Medulla oblongata (tissue), 1 donor: ENCODE results near the gene PLXND1.
"Not testable (repeated sequence)": the region's sequence is repeated elsewhere in the genome, so short reads cannot be mapped to it uniquely, and the experiment has no call there.

Source experiments
- DNase-seq: peaks from one replicate; pipeline ENCODE4 v3.0.0-alpha.2; 2015; ENCODE audit errors: extremely low spot score

PLXND1 gene, protein sequence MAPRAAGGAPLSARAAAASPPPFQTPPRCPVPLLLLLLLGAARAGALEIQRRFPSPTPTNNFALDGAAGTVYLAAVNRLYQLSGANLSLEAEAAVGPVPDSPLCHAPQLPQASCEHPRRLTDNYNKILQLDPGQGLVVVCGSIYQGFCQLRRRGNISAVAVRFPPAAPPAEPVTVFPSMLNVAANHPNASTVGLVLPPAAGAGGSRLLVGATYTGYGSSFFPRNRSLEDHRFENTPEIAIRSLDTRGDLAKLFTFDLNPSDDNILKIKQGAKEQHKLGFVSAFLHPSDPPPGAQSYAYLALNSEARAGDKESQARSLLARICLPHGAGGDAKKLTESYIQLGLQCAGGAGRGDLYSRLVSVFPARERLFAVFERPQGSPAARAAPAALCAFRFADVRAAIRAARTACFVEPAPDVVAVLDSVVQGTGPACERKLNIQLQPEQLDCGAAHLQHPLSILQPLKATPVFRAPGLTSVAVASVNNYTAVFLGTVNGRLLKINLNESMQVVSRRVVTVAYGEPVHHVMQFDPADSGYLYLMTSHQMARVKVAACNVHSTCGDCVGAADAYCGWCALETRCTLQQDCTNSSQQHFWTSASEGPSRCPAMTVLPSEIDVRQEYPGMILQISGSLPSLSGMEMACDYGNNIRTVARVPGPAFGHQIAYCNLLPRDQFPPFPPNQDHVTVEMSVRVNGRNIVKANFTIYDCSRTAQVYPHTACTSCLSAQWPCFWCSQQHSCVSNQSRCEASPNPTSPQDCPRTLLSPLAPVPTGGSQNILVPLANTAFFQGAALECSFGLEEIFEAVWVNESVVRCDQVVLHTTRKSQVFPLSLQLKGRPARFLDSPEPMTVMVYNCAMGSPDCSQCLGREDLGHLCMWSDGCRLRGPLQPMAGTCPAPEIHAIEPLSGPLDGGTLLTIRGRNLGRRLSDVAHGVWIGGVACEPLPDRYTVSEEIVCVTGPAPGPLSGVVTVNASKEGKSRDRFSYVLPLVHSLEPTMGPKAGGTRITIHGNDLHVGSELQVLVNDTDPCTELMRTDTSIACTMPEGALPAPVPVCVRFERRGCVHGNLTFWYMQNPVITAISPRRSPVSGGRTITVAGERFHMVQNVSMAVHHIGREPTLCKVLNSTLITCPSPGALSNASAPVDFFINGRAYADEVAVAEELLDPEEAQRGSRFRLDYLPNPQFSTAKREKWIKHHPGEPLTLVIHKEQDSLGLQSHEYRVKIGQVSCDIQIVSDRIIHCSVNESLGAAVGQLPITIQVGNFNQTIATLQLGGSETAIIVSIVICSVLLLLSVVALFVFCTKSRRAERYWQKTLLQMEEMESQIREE (N-terminal part only)

DNA sequence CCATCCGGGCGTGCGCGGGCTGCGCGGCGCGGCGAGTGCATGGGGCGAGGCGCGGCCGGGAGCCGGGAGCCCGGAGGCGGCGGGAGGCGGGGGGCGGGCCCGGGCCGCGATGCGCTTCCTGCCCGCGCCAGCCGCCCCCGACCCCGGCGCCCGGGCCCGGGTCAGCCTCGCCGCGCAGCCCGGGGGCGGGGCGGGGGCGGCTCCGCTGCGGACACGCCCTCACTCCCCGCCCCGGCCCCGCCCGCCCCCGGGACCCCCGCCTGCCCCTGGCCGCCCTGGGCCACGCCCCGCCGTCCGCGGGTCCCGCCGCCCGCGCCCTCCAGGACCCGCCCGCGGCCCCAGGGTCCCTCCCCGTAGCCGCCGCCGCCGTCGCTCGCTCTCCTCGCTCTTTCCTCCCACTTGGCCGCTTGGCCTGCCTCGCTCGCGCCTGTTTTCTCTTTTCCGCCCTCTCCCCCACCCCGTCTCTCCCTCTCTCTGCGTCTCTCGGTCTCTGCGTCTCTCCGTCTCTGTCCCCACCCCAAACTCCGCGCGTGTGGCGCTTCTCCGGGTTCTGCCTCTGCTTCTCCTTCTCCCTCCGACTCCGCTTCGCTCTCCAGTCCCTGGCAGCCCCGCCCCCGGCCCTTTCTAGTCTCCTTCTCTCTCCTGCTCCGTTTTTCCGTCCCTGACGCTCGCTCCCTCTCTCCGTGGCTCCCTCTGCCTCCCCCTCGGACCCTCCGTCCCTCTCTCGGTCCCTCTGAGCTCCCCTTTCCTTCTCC lies at the start of gene PLXND1:
Gene PLXND1 (minus strand): TSS at position 41 of the 755 bp plus-strand sequence. CDS start 37 bp downstream, at position 4.
- DNase-seq: peak; percentile 53

DNA sequence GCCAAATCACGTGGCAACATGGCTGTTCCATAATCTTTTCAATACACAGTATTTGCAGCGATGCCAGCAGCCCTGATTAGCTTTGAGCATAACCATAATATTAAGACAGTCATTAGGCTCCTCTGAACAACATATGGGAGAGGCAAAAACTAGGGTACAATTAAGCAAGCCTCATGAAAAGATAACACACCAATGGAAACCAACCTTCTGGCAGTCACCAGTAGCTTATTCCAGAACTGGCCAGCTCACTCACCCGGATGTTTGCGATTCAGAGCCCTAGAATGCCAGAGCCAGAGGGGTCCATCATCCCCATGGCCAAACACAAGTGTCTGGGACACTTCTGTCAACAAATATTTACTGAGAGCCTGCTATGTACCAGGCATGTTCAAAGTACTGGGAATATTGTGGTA lies 48.8 kb upstream of the PLXND1 start:
- DNase-seq: no peak

DNA sequence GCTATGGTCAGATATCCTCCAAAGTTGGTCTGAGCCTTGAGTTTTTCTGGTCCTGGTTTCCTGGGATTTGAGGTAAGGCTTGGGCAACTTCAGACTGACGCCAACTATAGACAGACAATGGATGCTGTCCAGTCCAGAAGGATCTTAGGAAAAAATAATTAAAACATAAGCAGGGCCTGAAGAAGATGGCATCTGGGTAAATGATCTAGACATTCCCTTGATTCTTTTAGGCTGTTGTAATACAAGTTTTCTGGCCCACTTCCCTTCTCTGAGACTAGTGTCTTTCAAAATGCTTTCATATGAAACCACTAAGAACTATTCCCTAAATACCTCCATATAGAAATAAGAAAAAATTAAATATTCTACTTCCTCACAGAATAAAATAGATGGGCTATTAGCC lies 47.7 kb upstream of the PLXND1 start:
- no peak for DNase-seq

DNA sequence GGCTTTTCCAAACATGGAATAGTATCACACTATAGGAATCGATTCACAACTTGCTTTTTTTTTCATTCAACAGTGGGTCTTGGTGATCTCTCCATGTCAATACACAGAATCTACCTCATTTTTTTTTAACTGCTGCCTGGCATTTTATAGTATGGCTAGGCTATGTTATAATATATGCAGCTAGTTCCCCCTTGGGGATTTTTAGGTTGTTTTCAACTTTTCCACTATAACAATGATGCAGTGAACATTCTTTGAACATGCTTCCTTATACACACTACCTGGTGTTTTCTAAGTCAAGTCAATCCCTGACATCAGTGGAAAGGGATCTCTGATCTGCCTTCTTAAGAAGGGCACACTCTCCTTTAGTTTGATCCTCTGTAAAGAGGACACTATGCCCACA lies 46.5 kb upstream of the PLXND1 start:
- no peak for DNase-seq

DNA sequence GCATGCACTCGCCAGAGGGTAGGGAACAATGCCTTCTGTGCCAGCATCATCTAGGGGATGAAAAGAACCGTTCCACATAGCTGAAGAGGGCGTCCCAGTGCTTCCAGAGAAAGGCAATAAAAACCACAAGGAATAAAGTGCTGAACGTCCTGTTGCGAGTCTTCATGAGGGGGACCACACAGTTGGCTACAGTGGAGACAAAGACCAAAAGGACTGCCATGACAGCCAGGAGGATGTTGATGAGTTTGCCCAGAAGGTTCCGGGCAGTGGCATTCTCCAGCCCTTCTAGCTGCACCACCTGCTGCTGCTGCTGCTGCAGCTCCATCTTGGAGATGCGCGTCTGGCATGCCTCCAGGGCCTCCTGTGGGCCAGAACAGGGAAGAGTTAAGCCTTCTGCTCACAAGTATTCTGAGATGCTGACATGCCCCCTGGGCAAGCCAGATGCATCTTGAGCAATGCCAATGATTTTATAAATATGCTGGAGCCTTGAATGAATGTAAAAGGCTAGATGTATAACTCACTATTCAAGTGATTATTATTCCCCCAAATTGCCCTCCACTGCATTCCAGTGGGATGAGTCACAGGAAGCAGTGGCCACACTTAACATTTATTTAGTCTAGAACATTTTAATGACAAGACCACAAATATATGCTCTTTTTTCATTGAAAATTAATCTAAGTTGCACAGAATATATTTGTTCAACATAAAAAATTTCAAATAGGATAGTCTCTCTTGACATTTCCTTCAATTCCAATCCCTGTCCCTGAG lies 45.1 kb upstream of the PLXND1 start:
- DNase-seq: peak; percentile 82

DNA sequence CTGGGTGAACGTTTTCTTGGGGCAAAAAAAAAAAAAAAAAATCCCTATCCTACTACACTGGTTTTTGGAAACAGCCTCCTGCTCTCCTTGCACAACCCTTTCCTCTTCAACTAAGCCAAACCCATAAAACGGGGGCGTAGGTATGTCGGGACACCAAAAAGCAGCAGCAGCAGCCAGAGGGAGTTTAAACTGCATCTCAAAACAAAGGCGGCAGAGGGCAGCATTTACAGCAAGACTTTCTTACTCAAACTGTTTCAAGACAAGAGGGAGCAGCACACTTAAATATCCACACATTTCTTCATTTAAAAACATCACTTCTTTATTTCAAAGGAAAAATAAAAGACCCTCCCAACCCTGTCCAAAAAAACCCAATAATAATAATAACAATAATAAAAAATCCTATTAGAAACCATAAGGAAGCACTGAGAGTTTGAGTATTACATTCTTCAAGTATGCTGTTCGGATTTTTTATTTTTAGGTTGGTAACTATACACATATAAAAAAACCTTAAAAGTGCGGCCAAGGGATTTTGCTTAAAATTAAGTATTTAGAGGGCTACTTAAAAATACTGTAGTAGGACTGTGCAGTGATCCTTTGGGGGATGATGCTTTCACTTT lies 43.9 kb upstream of the PLXND1 start:
- DNase-seq: peak; percentile 82

DNA sequence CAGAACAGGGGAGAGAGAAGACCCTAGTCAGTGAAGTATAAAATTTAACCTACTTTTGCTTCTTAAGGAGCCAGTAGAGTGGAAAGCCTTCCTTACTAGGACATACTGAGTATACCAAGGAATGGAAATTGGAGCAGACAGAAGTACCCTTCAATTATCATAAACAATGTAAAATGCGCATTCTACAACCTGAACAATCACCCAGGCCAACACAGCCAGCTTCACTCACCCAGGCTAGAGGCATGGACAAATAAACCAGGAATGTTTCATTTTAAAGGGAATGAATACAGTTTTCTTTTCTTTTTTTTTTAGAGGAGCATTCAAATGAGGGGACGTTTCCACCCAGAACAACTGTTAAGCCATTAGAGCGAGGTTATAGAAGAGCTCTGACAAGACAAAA lies 41.9 kb upstream of the PLXND1 start:
- DNase-seq: no peak

DNA sequence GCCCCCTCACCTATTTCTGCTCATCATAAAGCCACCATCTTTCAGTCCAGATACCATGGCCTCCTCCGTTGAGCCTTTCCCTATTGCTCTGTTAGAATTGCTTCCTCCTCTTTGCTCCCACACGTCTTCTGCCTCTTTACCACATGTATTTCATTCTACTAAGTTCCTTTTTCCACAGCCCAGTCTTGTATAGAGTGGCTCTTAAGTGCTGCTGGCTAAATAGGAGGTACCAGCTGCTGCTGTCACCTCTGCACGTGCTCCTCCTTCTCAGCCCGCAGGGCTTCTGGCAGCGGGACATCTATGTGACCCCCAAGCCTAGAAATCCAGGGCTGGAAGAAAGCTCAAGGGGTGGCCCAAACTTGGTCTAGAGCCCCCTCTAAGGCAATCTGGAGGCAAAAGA lies 38.8 kb upstream of the PLXND1 start:
- DNase-seq: no peak

DNA sequence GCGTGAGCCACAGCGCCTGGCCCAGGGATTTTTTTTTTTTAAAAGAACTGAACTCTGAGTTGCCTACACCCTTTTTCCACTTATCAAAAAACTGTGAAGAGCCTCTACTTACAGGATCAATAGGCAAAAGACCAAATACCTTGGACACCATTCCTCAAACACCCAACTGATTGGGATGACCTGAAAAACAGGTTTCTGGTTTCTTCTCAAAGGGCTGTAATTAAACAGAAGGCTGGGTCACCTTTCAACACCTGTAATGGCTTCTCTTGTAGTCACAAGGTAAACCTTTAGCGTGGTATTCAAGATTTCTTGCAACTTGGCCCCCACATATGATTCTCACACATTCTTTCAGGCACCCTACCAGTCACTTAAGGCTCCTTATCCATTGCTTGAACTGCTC lies 38.4 kb upstream of the PLXND1 start:
- no peak for DNase-seq

DNA sequence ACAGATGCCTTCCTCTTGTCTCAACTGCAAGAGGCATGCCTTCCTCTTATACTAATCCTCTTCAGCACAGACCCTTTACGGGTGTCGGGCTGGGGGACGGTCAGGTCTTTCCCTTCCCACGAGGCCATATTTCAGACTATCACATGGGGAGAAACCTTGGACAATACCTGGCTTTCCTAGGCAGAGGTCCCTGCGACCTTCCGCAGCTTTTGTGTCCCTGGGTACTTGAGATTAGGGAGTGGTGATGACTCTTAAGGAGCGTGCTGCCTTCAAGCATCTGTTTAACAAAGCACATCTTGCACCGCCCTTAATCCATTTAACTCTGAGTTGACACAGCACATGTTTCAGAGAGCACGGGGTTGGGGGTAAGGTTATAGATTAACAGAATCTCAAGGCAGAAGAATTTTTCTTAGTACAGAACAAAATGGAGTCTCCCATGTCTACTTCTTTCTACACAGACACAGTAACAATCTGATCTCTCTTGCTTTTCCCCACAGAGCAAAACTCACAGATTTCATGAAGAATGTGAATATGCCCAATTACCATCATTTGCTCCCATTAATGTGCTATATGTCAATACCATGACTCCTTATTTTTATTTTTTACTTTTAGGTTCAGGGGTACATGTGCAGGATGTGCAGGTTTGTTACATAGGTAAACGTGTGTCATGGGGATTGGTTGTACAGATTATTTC lies 35.2 kb upstream of the PLXND1 start:
- DNase-seq: not testable (repeated sequence)

DNA sequence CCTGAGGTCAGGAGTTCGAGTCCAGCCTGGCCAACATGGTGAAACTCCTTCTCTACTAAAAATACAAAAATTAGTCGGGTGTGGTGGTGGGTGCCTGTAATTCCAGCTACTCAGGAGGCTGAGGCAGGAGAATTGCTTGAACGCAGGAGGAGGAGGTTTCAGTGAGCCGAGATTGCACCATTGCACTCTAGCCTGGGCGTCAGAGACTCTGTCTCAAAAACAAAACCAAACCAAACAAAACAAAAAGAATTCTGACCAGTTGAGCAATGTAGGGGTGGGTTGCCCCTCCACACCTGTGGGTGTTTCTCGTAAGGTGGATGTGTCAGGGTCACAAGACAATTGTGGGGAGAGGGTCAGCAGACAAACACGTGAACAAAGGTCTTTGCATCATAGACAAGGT lies 34.5 kb upstream of the PLXND1 start:
- not testable (repeated sequence) for DNase-seq

DNA sequence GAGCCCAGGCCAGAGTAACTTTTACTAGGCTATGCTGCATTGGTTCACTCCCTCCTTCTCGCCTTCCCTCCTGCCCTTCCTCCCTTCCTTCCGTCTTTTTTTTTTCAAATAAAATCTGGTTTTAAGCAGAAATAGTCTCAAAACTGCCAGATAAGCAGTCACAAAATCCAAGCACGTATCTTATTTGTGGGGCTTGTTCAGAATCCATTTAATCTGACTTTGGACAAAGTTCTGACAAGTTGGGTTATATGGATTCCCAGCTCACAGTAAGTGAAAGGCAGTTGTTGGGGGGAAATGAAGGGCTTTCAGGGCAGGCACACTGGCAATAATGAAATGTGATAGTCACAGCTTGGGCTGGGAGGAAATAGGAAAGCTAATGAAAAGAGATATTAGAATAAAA lies 32.0 kb upstream of the PLXND1 start:
- DNase-seq: no peak

DNA sequence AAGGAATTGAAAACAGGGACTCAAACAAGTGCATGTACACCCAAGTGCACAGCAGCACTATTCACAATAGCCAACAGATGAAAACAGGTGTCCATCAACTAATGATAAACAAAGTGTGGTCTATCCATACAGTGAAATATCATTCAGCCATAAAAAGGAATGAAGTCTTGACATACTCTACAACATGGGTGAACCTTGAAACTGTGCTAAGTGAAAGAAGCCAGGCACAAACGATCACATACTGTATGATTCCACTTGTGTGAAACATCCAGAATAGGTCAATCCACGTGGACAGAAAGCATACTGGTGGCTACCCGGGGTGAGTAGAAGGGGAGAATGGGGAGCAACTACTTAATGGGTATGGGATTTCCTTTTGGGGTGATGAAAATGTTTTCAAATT lies 29.6 kb upstream of the PLXND1 start:
- DNase-seq: no peak

DNA sequence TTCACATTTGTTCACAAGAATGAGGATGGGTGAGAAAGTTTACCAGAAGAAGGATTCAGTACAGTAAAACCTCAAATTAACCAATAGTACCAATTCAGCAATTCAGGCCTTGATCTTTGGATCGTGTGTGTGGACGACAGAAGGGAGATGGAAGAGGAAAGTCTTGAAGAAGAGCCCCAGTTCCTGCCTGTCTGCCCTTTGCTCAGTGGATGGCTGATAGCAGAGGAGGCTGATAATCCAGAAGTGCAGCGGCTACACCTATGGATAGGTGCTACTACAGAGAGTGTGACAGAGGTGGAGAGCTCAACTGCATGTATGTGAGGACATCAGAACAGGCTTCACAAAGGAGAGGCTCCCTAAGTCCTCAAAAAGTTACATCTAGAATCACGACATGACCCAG lies 29.2 kb upstream of the PLXND1 start:
- DNase-seq: no peak

DNA sequence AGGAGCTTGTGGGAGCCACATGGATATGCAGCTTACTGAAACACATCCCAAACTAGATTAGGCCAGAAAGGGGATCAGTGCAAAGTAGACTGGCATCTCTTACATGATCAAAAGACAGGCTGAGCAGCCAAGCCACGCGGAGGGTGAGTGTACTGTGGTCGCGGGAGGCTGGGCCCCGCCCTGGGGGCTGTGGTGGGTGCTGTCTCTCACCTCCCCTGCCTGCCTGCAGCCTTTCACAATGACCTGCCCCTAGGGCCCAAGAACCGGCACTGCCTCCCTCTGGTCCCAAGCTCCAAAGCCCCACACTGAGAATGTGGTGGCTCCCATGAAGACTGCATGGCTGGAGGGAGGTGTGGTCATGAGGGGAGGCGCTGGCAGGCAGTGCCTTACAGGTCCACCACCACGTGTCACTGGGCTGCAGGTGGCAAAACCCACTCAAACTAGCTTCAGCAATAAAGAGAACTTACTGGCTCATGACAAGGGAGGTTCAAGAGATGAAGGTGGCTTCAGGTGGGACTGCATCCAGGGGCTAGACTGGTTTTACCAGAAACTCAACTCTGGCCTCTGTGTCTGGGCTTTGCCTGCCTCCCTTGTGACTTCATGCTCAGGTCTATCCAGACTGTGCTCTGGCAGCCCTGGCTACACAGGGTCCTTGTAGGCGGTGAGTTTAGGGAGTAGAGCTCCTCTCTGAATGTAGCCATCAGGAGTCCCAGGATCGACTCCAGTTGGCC lies 27.4 kb upstream of the PLXND1 start:
- DNase-seq: no peak

DNA sequence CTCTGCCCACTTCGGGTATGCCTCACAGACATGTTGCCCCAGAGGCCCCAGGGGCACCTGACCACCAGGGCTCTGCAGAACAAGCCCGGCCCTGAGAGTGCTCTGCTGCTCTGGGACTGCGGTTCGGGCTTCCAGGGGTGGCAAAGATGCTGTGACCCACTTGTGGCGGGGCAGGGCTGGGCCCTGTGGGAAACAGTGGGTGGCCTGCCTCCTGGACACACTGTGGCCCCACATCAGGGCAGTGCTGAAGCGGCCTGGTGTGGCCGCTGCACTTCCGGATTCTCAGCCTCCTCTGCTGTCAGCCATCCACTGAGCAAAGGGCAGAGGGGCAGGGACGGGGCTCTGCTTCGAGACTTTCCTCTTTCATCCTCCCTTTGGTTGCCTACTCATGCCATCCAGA lies 26.5 kb upstream of the PLXND1 start:
- no peak for DNase-seq

DNA sequence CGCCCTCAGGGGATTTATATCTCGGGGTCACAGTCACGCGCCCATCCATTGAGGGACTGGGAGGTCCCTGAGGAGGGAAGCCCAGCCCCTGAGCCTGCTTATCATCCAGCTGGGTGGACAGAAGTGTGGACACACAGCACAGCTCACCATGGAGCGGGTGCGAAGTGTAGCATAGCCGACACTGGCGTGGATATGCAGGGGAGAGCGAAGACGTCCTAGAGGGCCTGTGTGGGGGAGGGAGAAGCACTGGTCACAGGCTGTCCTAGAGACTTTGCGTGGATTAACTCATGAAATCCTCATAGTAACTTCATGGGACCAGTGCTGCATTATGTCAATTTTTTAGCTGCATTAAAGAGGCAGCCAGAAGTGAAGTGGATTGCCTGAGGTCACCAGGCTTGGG lies 26.1 kb upstream of the PLXND1 start:
- DNase-seq: no peak

DNA sequence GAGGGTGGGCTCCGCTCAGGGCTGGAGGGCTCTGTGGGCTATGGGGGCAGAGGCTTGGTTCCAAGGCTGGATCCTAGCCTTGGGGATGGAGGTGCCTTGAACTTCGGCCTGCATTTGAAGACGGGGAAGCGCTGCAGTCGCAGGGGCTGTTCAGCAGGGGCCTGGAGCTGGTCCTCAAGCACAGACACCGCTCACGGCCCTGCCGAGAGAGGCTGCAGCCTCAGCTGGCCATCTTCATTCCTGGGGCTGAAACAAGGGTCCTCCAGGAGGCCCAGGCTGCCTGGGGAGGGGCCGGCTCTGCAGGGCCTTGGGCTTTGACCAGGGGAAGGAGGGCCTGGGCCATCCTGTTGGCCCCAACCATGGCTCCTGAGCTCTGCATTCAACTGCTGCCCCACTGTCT lies 25.6 kb upstream of the PLXND1 start:
- DNase-seq: no peak

DNA sequence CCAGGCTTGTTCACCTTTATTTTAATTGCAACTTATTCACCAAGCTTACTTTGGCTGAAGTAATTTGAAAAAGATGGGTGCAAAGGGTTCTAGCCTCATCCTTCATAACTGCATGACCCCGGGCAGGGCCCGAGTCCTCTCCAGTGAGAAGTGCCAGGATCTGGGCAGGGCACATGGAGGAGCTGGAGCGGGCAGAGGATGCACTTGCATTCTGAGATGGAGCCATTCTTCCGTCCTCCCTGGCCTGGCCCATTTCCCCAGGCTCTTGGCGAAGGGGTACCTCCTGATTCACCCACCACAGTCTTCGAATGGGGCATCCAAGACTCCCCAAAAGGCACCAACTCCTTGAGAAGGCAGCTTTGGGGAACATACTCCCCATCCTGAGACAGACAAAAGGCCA lies 22.5 kb upstream of the PLXND1 start:
- no peak for DNase-seq
